Gastrocnemius medialis (tissue), 4 donors: Measurements from ENCODE around the gene OR51G2. TPM values are rescaled to one million over a fixed set of nuclear protein-coding genes. Genes with fewer than 3 reads are reported as not detected.

ENCODE experiments used
- ATAC-seq, 2 donors: fragments of 150-250 bp; one replicate each; pipeline ENCODE4 v1.9.1; 2016
- DNase-seq, 2 donors: peaks; one replicate each; pipeline ENCODE4 v3.0.0-alpha.2; 2019
- H3K27ac ChIP-seq, 4 donors: fragments of 200-600 bp; sonication (generic); 1 replicate in 1 of 4; 2 replicates in 3 of 4; pipeline ENCODE4 v1.5.1; 2016 to 2018; ENCODE audit warnings: mild to moderate bottlenecking in 2 of 4, moderate library complexity in 1 of 4
- H3K27me3 ChIP-seq, 3 donors: fragments of 200-600 bp; sonication (generic) in 2 of 3; 1 replicate in 1 of 3; 2 replicates in 2 of 3; pipeline versions ENCODE4 v1.5.1 to v1.6.0; 2016 to 2019; ENCODE audit warnings: mild to moderate bottlenecking in 1 of 3, moderate library complexity in 1 of 3
- H3K36me3 ChIP-seq, 2 donors: fragments of 200-600 bp; sonication (generic) in 1 of 2; one replicate each; pipeline ENCODE4 v1.5.1; 2017 to 2018
- H3K4me1 ChIP-seq, 2 donors: fragments of 200-600 bp; sonication (generic) in 1 of 2; one replicate each; pipeline ENCODE4 v1.5.1; 2016 to 2017; ENCODE audit warnings: mild to moderate bottlenecking in 2 of 2
- H3K4me3 ChIP-seq, 4 donors: fragments of 200-600 bp; sonication (generic) in 3 of 4; 1 replicate in 1 of 4; 2 replicates in 3 of 4; pipeline ENCODE4 v1.5.1; 2016 to 2019; ENCODE audit warnings: mild to moderate bottlenecking in 2 of 4
- H3K9me3 ChIP-seq, 3 donors: fragments of 200-600 bp; sonication (generic) in 2 of 3; 1 replicate in 1 of 3; 2 replicates in 2 of 3; pipeline ENCODE4 v1.5.1; 2016 to 2019
- POLR2A ChIP-seq, 2 donors: fragments of 450-650 bp; IDR thresholded peaks; one replicate each; pipeline ENCODE4 v1.6.1; 2017; ENCODE audit warnings: antibody characterized with exemption in 2 of 2, mild to moderate bottlenecking in 2 of 2, moderate library complexity in 2 of 2
- in situ Hi-C, 4 donors: fragments of 200-750 bp; cut with MboI; loops; one replicate each; pipeline versions ENCODE4 v1.15.0 to v1.8.0; 2017; ENCODE audit warnings: low sequenced_read_pairs in 4 of 4
- intact Hi-C: fragments of 100-400 bp; cut with DNase I; formaldehyde crosslinking; loops from one replicate; pipeline ENCODE4 v1.15.1; 2023; ENCODE audit warnings: low total_unique reads
- total RNA-seq, 4 donors: library from RNA; depleted of rRNA; stranded (reverse); fragments of >200 nt; gene quantifications; one replicate each; pipeline versions ENCODE4 v1.1.0 to v1.2.3, GENCODE V29; 2016
- TF ChIP-seq, protein P1 (sequence below), 5 experiments: fragments of 450-650 bp in 3 of 5; fragments of 200-600 bp in 2 of 5; sonication (generic) in 2 of 5; IDR thresholded peaks in 4 of 5; conservative IDR thresholded peaks in 1 of 5; 1 replicate in 4 of 5; 2 replicates in 1 of 5; pipeline ENCODE4 v1.5.1; 2016 to 2019; ENCODE audit warnings: antibody characterized with exemption in 5 of 5, mild to moderate bottlenecking in 3 of 5, moderate library complexity in 3 of 5

The OR51G2 gene
- total RNA-seq, 4 donors from 2014 or later: not detected

DNA sequence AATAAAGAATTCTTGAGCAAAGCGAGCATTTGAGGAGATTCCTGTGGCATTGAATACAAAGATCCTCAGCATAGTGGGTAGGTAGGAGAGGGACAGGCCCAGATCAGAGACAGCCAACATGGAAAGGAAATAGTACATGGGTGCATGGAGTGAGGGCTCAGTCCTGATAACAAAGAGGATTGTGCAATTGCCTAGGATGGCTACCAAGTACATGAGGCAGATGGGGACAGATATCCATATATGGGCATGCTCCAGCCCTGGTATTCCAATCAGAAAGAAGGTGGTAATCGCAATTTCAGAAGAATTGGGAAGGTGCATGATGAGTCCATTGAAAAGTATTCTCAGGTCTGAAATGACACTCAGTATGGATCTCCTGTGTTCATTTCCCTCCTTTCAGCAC, 28.9 kb downstream of the OR51G2 start:
- H3K27ac ChIP-seq: no peak overlapping the region
- TF ChIP-seq POLR2A (IDR thresholded peaks at IDR 0.05): no peak
- TF ChIP-seq, protein P1, sequence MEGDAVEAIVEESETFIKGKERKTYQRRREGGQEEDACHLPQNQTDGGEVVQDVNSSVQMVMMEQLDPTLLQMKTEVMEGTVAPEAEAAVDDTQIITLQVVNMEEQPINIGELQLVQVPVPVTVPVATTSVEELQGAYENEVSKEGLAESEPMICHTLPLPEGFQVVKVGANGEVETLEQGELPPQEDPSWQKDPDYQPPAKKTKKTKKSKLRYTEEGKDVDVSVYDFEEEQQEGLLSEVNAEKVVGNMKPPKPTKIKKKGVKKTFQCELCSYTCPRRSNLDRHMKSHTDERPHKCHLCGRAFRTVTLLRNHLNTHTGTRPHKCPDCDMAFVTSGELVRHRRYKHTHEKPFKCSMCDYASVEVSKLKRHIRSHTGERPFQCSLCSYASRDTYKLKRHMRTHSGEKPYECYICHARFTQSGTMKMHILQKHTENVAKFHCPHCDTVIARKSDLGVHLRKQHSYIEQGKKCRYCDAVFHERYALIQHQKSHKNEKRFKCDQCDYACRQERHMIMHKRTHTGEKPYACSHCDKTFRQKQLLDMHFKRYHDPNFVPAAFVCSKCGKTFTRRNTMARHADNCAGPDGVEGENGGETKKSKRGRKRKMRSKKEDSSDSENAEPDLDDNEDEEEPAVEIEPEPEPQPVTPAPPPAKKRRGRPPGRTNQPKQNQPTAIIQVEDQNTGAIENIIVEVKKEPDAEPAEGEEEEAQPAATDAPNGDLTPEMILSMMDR (IDR thresholded peaks at IDR 0.05 in 4 of 5, conservative IDR thresholded peaks at IDR 0.05 in 1 of 5): no peak
- intact Hi-C loops: no loop called here
- H3K4me1 ChIP-seq: no peaks in the 10 kb centered on the region
- H3K27me3 ChIP-seq: no peaks in the 10 kb centered on the region
- H3K4me3 ChIP-seq: no peak overlapping the region
- no peaks in the 10 kb centered on the region for H3K9me3 ChIP-seq
- DNase-seq: no peak
- in situ Hi-C loops: no loop called here
- ATAC-seq: no peak
- H3K36me3 ChIP-seq: no peaks in the 10 kb centered on the region

DNA sequence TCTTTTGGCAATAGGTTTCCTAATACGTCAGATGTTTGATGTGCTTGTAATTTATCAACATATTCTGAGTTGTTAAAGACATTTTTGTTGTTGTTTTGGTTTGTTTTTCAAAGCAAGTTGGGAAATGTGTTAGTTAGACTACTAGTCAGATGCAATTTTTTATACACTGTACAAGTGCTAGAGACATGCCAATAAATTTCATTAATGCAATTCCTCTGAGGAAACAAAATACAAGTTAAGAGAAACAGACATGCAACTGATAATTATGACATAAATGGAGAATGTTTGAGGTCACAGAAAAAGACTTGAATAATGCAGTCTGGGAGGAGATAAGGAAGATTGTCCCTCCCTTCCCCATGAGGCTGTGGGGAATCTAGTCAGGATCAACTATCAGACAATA, 31.6 kb downstream of the OR51G2 start:
- no peak for DNase-seq
- intact Hi-C loops (no loop called here), in situ Hi-C loops (no loop called here)
- Histone ChIP-seq H3K36me3 (no peaks in the 10 kb centered on the region), H3K27ac (no peak overlapping the region), H3K27me3 (no peaks in the 10 kb centered on the region), H3K9me3 (no peaks in the 10 kb centered on the region), H3K4me3 (no peak overlapping the region), H3K4me1 (no peaks in the 10 kb centered on the region)
- ATAC-seq: no peak
- no peak for TF ChIP-seq POLR2A (IDR thresholded peaks at IDR 0.05)
- TF ChIP-seq, protein P1 (IDR thresholded peaks at IDR 0.05 in 4 of 5, conservative IDR thresholded peaks at IDR 0.05 in 1 of 5): no peak

DNA sequence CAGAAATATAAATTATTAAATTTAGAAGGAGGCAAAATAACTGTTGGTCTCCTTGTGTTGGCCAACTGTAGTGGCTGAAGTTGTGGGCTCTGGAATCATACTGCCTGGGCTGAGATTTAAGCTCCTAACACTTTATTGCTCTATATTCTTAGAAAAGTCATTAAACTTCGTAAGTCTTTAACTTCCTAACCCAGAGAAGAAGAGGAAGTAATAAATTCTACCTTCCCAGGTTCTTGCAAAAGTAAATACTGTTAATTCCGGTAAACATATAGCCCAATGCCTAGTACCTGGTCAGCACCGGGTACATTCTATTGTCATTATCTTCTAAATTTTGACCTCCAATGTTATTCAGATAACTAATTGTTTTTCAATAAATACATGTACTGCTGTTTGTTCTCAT, 33.0 kb downstream of the OR51G2 start:
- TF ChIP-seq POLR2A (IDR thresholded peaks at IDR 0.05): no peak
- TF ChIP-seq, protein P1 (IDR thresholded peaks at IDR 0.05 in 4 of 5, conservative IDR thresholded peaks at IDR 0.05 in 1 of 5): no peak
- H3K4me3 ChIP-seq: no peak overlapping the region
- H3K9me3 ChIP-seq: no peaks in the 10 kb centered on the region
- no peaks in the 10 kb centered on the region for H3K36me3 ChIP-seq
- no peak overlapping the region for H3K27ac ChIP-seq
- no peaks in the 10 kb centered on the region for H3K4me1 ChIP-seq
- no peak for DNase-seq
- in situ Hi-C loops: no loop called here
- no peak for ATAC-seq
- no peaks in the 10 kb centered on the region for H3K27me3 ChIP-seq
- intact Hi-C loops: no loop called here

DNA sequence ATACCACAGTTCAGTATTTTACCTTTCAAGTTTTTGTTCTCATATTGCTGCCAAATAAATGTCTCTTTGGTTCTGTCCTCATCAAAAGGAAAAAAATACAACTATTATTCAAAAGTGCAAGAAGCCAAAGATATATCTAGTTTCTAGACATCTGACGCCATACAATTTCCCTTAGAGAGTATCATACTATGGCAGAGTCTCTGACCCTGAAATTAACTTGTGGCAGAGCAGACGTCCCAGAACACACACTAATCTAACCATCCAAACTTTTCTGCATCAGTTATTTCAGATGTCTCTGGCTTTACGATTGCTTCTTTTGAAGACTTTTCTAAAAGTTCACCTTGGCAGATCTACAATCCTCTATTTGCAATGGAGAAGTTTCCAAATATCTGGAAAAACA, 34.8 kb downstream of the OR51G2 start:
- no peaks in the 10 kb centered on the region for H3K36me3 ChIP-seq
- no peaks in the 10 kb centered on the region for H3K4me1 ChIP-seq
- H3K4me3 ChIP-seq: no peak overlapping the region
- in situ Hi-C loops (no loop called here), intact Hi-C loops (no loop called here)
- no peak for TF ChIP-seq POLR2A (IDR thresholded peaks at IDR 0.05)
- TF ChIP-seq, protein P1 (IDR thresholded peaks at IDR 0.05 in 4 of 5, conservative IDR thresholded peaks at IDR 0.05 in 1 of 5): no peak
- H3K27ac ChIP-seq: no peak overlapping the region
- no peaks in the 10 kb centered on the region for H3K27me3 ChIP-seq
- ATAC-seq: no peak
- no peaks in the 10 kb centered on the region for H3K9me3 ChIP-seq
- DNase-seq: no peak

DNA sequence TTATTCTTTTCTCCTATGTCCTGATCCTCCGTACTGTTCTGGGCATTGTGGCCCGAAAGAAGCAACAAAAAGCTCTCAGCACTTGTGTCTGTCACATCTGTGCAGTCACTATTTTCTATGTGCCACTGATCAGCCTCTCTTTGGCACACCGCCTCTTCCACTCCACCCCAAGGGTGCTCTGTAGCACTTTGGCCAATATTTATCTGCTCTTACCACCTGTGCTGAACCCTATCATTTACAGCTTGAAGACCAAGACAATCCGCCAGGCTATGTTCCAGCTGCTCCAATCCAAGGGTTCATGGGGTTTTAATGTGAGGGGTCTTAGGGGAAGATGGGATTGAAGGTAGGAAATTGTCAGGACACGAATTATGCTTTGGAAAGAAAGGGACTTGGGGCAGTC, 36.6 kb downstream of the OR51G2 start:
- intact Hi-C loops (no loop called here), in situ Hi-C loops (no loop called here)
- ATAC-seq (no peak), DNase-seq (no peak)
- H3K4me3 ChIP-seq: no peak overlapping the region
- H3K27ac ChIP-seq: no peak overlapping the region
- no peaks in the 10 kb centered on the region for H3K36me3 ChIP-seq
- no peak for TF ChIP-seq POLR2A (IDR thresholded peaks at IDR 0.05)
- TF ChIP-seq, protein P1 (IDR thresholded peaks at IDR 0.05 in 4 of 5, conservative IDR thresholded peaks at IDR 0.05 in 1 of 5): no peak
- no peaks in the 10 kb centered on the region for H3K9me3 ChIP-seq
- H3K27me3 ChIP-seq: no peaks in the 10 kb centered on the region
- no peaks in the 10 kb centered on the region for H3K4me1 ChIP-seq
